Body of pancreas (tissue), 4 donors: Measurements from ENCODE around the gene HGFAC.
A peak's percentile ranks its signal among the peaks of the same experiment; 100 is the strongest.

ENCODE experiments used
- CTCF ChIP-seq, 7 experiments: fragments of 450-650 bp in 4 of 7; fragments of 200-600 bp in 3 of 7; sonication (generic) in 3 of 7; IDR thresholded peaks; one replicate each; pipeline ENCODE4 v1.5.1; 2016 to 2019; ENCODE audit warnings: antibody characterized with exemption in 7 of 7
- POLR2A ChIP-seq, 3 donors: fragments of 450-650 bp; IDR thresholded peaks; one replicate each; pipeline ENCODE4 v1.6.1; 2016; ENCODE audit warnings: antibody characterized with exemption in 3 of 3, mild to moderate bottlenecking in 2 of 3

GRCh38 chr4:3470244-3471097 is 28.7 kb downstream of the HGFAC start:
- TF ChIP-seq CTCF (IDR thresholded peaks at IDR 0.05) (peak in 1 of 7 experiments; percentile 14), POLR2A (IDR thresholded peaks at IDR 0.05) (no peak)
